Keratinocyte (primary cell): ENCODE data around the gene RSPRY1. TPM values are rescaled to one million over a fixed set of nuclear protein-coding genes. Genes with fewer than 3 reads are reported as not detected.

Experiments
- DNase-seq: peaks from one replicate; pipeline ENCODE4 v3.0.0-alpha.2; 2011; ENCODE audit warnings: low read depth, missing footprints, low spot score
- FAIRE-seq: peaks from 2 replicates; lab custom pipeline; 2011; peaks lifted over from hg19 to GRCh38; lab: Jason Lieb, UNC
- H2AFZ ChIP-seq: 2 replicates; pipeline ENCODE4 v1.6.0; 2012; ENCODE audit warnings: low read length, control low read depth, inconsistent platforms; ENCODE audit not compliant: control insufficient read depth
- H3K27ac ChIP-seq: 2 replicates; pipeline ENCODE4 v1.5.1; 2011; ENCODE audit warnings: low read length; ENCODE audit not compliant: control insufficient read depth, insufficient read depth
- H3K27me3 ChIP-seq: 3 replicates; pipeline ENCODE4 v1.6.0; 2011; ENCODE audit warnings: low read length; ENCODE audit not compliant: control insufficient read depth, insufficient read depth; ENCODE audit errors: extremely low read depth
- H3K36me3 ChIP-seq, 2 experiments: 2 replicates in 1 of 2; 3 replicates in 1 of 2; pipeline ENCODE4 v1.5.1; 2011; ENCODE audit warnings: low read length in 2 of 2, mild to moderate bottlenecking in 1 of 2; ENCODE audit not compliant: control insufficient read depth in 2 of 2, insufficient read depth in 2 of 2; ENCODE audit errors: extremely low read depth in 1 of 2
- H3K4me1 ChIP-seq: 3 replicates; pipeline ENCODE4 v1.5.1; 2011; ENCODE audit warnings: low read length; ENCODE audit not compliant: control insufficient read depth, insufficient read depth; ENCODE audit errors: extremely low read depth
- H3K4me2 ChIP-seq: 3 replicates; pipeline ENCODE4 v1.6.0; 2011; ENCODE audit warnings: low read depth, low read length; ENCODE audit not compliant: control insufficient read depth, insufficient read depth; ENCODE audit errors: extremely low read depth
- H3K4me3 ChIP-seq, 3 experiments: fragments of 200-600 bp in 1 of 3; sonication (generic) in 1 of 3; 2 replicates in 2 of 3; 3 replicates in 1 of 3; pipeline ENCODE4 v1.5.1; 2011 to 2016; ENCODE audit warnings: low read length in 3 of 3, mild to moderate bottlenecking in 3 of 3, control low read depth in 2 of 3, inconsistent platforms in 1 of 3, low read depth in 1 of 3, mixed read lengths in 1 of 3, mixed run types in 1 of 3, moderate library complexity in 1 of 3; ENCODE audit not compliant: control insufficient read depth in 2 of 3, insufficient read depth in 2 of 3; ENCODE audit errors: extremely low read depth in 1 of 3
- H3K79me2 ChIP-seq: 2 replicates; pipeline ENCODE4 v1.6.0; 2012; ENCODE audit warnings: low read length; ENCODE audit not compliant: control insufficient read depth, insufficient read depth
- H3K9ac ChIP-seq: 3 replicates; pipeline ENCODE4 v1.6.0; 2011; ENCODE audit warnings: low read length; ENCODE audit not compliant: control insufficient read depth, insufficient read depth; ENCODE audit errors: extremely low read depth
- H3K9me1 ChIP-seq: 3 replicates; pipeline ENCODE4 v1.6.0; 2011; ENCODE audit warnings: low read length; ENCODE audit not compliant: control insufficient read depth, insufficient read depth; ENCODE audit errors: extremely low read depth
- H3K9me3 ChIP-seq: 2 replicates; pipeline ENCODE4 v1.5.1; 2012; ENCODE audit warnings: low read depth, low read length; ENCODE audit not compliant: control insufficient read depth
- H4K20me1 ChIP-seq: 3 replicates; pipeline ENCODE4 v1.6.0; 2011; ENCODE audit warnings: low read length; ENCODE audit not compliant: control insufficient read depth, insufficient read depth; ENCODE audit errors: extremely low read depth
- EZH2 ChIP-seq: IDR thresholded peaks from one replicate; pipeline ENCODE4 v1.6.1; 2012; ENCODE audit warnings: inconsistent platforms, mild to moderate bottlenecking, low read length, moderate library complexity
- dilution Hi-C: fragments of 300-500 bp; cut with MboI; formaldehyde crosslinking; loops from one replicate; pipeline ENCODE4 v1.7.0; 2020; ENCODE audit warnings: low sequenced_read_pairs; ENCODE audit not compliant: extremely low pct_ligation_motif_present
- polyA plus RNA-seq, 5 experiments: library from polyadenylated mRNA; depleted of rRNA in 3 of 5; stranded (reverse) in 3 of 5; stranded (forward) in 1 of 5; unstranded in 1 of 5; fragments of >200 nt; gene quantifications; 1 replicate in 1 of 5; 2 replicates in 3 of 5; 3 replicates in 1 of 5; pipeline versions ENCODE4 v1.2.1 to v1.2.3, GENCODE V29; 2011 to 2012; ENCODE audit warnings: missing spikeins in 2 of 5, low read depth in 1 of 5, low replicate concordance in 1 of 5
- TF ChIP-seq, protein P1 (sequence below), 3 experiments: IDR thresholded peaks in 1 of 3; conservative IDR thresholded peaks in 1 of 3; optimal IDR thresholded peaks in 1 of 3; 2 replicates in 2 of 3; 3 replicates in 1 of 3; pipeline versions ENCODE3 to v1.5.1; 2011; ENCODE audit warnings: low read length in 3 of 3, mild to moderate bottlenecking in 3 of 3, moderate library complexity in 2 of 3, control low read depth in 1 of 3, inconsistent platforms in 1 of 3; ENCODE audit not compliant: insufficient read depth in 2 of 3; ENCODE audit errors: extremely low read depth in 1 of 3

The RSPRY1 gene
- polyA plus RNA-seq, 1 donor (not counting 4 experiments of a cell fraction or from before 2014, with no cell fraction given), result 42.2 TPM

DNA sequence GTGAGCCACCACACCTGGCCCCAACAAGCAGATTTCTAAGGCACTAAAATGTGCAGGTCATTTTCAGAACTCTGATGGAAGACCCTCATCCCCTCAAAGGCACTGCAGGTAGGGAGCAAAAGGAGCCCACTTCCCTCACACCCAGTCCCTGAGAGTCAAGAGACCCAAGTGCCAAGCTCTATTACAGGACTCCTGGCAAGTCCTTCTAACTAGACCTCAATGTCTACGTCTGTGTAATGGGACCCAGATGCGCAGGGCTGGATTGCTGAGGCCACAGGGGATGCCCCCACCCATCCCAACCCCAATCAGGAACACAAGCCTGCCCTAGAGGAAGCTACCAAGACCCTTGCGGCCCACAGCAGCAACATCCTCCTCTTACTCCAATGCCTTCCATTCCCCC is 95.7 kb downstream of the RSPRY1 start:
- peaks cover 10% of the 10 kb centered on the region for H3K27me3 ChIP-seq
- no peak overlapping the region for H3K9ac ChIP-seq
- TF ChIP-seq, protein P1, sequence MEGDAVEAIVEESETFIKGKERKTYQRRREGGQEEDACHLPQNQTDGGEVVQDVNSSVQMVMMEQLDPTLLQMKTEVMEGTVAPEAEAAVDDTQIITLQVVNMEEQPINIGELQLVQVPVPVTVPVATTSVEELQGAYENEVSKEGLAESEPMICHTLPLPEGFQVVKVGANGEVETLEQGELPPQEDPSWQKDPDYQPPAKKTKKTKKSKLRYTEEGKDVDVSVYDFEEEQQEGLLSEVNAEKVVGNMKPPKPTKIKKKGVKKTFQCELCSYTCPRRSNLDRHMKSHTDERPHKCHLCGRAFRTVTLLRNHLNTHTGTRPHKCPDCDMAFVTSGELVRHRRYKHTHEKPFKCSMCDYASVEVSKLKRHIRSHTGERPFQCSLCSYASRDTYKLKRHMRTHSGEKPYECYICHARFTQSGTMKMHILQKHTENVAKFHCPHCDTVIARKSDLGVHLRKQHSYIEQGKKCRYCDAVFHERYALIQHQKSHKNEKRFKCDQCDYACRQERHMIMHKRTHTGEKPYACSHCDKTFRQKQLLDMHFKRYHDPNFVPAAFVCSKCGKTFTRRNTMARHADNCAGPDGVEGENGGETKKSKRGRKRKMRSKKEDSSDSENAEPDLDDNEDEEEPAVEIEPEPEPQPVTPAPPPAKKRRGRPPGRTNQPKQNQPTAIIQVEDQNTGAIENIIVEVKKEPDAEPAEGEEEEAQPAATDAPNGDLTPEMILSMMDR (optimal IDR thresholded peaks at IDR 0.05 in 1 of 3, IDR thresholded peaks at IDR 0.05 in 1 of 3, conservative IDR thresholded peaks at IDR 0.05 in 1 of 3; ENCODE audit: extremely low read depth in 1 of 3, insufficient read depth in 2 of 3, low read length in 3 of 3), result no peak
- TF ChIP-seq EZH2, result no peak
- H3K79me2 ChIP-seq, result no peaks in the 10 kb centered on the region
- H3K9me3 ChIP-seq, result no peaks in the 10 kb centered on the region
- peaks cover 36% of the 10 kb centered on the region for H3K4me1 ChIP-seq
- FAIRE-seq (no peak), DNase-seq (no peak)
- no peaks in the 10 kb centered on the region for H3K36me3 ChIP-seq
- no peak overlapping the region for H3K27ac ChIP-seq
- no peaks in the 10 kb centered on the region for H3K9me1 ChIP-seq
- no peak overlapping the region for H3K4me2 ChIP-seq
- no peaks in the 10 kb centered on the region for H4K20me1 ChIP-seq
- H3K4me3 ChIP-seq, result no peak overlapping the region
- dilution Hi-C loops, result no loop called here
- H2AFZ ChIP-seq, result no peak overlapping the region

DNA sequence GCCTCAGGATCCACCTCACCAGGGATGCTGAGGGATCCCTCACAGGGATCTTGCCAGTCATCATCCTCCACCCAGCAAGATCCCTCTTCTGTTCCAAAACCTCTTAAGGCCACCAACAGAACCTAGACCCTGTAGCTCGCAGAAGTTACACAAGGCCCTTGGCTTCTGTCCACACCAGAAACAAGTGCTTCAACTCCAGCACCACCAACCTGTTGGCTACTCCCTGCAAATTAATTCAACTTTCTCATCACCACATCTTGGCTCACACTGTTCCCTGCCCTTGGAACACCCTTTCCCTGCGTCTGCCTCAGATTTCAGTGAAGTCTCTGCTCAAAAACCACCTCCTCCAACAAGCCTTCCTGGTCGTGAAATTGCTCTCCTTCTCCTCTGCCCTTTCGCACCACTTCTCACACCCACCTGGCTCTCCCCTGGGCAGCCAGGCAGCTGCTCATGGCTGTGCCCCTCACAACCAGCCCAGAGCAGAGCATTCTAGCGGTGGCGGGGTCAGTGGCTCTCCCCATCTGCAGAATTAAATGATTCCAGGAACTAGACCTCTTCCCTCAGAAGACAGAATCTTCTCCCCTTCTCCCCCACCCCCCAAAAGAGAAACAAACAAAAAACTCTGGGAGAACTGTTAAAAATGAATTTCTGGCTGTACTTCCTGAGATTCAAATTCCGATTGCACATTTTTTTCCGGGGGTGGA is 96.5 kb downstream of the RSPRY1 start:
- dilution Hi-C loops, result no loop called here
- no peak for TF ChIP-seq EZH2
- TF ChIP-seq, protein P1 (optimal IDR thresholded peaks at IDR 0.05 in 1 of 3, IDR thresholded peaks at IDR 0.05 in 1 of 3, conservative IDR thresholded peaks at IDR 0.05 in 1 of 3; ENCODE audit: extremely low read depth in 1 of 3, insufficient read depth in 2 of 3, low read length in 3 of 3), result no peak
- no peaks in the 10 kb centered on the region for H3K9me1 ChIP-seq
- no peak overlapping the region for H2AFZ ChIP-seq
- H3K79me2 ChIP-seq, result no peaks in the 10 kb centered on the region
- no peaks in the 10 kb centered on the region for H4K20me1 ChIP-seq
- no peaks in the 10 kb centered on the region for H3K9me3 ChIP-seq
- peaks cover 10% of the 10 kb centered on the region for H3K27me3 ChIP-seq
- no peak overlapping the region for H3K9ac ChIP-seq
- DNase-seq (no peak), FAIRE-seq (peak; percentile 74)
- no peak overlapping the region for H3K27ac ChIP-seq
- H3K4me2 ChIP-seq, result no peak overlapping the region
- no peaks in the 10 kb centered on the region for H3K36me3 ChIP-seq
- no peak overlapping the region for H3K4me3 ChIP-seq
- peaks cover 29% of the 10 kb centered on the region for H3K4me1 ChIP-seq
